NT2/D1 (cell line): ENCODE results near the gene MAB21L2.

Source experiments
- DNase-seq: peaks from one replicate; pipeline ENCODE4 v3.0.0-alpha.2; 2011; ENCODE audit warnings: low read depth, low spot score
- H3K27me3 ChIP-seq: 2 replicates; pipeline ENCODE4 v1.6.0; 2011; ENCODE audit warnings: mild to moderate bottlenecking; ENCODE audit not compliant: insufficient read length, insufficient read depth
- H3K36me3 ChIP-seq: 2 replicates; pipeline ENCODE4 v1.6.1; 2011; ENCODE audit warnings: mild to moderate bottlenecking, low read length, mixed read lengths; ENCODE audit not compliant: insufficient read depth, insufficient read length
- H3K4me1 ChIP-seq: 2 replicates; pipeline ENCODE4 v1.5.1; 2011; ENCODE audit not compliant: insufficient read depth, insufficient read length
- H3K4me3 ChIP-seq: 2 replicates; pipeline ENCODE4 v1.5.1; 2011; ENCODE audit warnings: low read depth; ENCODE audit not compliant: insufficient read length
- H3K9ac ChIP-seq: 2 replicates; pipeline ENCODE4 v1.6.0; 2011; ENCODE audit warnings: low read depth; ENCODE audit not compliant: insufficient read length
- H3K9me3 ChIP-seq: 2 replicates; pipeline ENCODE4 v1.5.1; 2011; ENCODE audit warnings: mild to moderate bottlenecking, low read length; ENCODE audit not compliant: insufficient read depth
- SUZ12 ChIP-seq: IDR thresholded peaks from 2 replicates; pipeline ENCODE4 v1.6.1; 2011; ENCODE audit not compliant: insufficient read length, insufficient read depth; ENCODE audit errors: extremely low read depth
- YY1 ChIP-seq: IDR thresholded peaks from 2 replicates; pipeline ENCODE4 v1.6.1; 2011; ENCODE audit not compliant: insufficient read length, insufficient read depth
- ZNF274 ChIP-seq: IDR thresholded peaks from 2 replicates; pipeline ENCODE4 v1.6.1; 2011; ENCODE audit warnings: mild to moderate bottlenecking, low read depth, low read length

The MAB21L2 gene

DNA sequence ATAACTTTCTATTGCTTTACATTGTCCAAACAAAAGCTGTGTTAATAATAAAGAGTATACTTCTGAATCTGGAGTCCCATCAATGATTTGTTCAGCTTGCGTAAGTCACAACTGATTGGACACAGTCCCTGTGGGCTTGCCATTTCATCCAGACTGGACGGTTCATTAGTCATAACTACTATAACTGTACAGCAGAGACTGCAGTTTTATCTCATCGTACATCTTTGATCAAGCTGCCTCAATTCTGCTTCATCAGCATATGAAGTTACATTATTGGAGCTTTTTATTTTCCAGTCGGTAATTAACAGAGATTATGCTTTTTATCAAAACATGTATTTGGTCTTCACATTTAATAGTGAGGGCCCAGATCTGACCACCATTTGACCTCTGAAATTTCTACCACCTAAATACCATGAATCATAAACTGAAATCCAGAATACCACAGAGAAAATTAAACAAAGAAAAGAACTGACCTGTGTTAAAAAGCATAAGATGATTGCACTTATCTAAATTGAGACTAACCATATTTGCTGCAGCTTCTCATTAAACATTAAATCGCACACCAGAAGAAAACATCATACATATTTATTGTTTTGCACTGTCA, 12.5 kb upstream of the MAB21L2 start:
- Histone ChIP-seq H3K9me3 (no peaks in the 10 kb centered on the region; the same call in 1 of the 2 replicates), H3K4me3 (no peak overlapping the region), H3K27me3 (no peaks in the 10 kb centered on the region), H3K4me1 (no peaks in the 10 kb centered on the region), H3K9ac (no peak overlapping the region), H3K36me3 (no peaks in the 10 kb centered on the region)
- TF ChIP-seq YY1 (no peak), SUZ12 (no peak), ZNF274 (no peak)
- DNase-seq = no peak

DNA sequence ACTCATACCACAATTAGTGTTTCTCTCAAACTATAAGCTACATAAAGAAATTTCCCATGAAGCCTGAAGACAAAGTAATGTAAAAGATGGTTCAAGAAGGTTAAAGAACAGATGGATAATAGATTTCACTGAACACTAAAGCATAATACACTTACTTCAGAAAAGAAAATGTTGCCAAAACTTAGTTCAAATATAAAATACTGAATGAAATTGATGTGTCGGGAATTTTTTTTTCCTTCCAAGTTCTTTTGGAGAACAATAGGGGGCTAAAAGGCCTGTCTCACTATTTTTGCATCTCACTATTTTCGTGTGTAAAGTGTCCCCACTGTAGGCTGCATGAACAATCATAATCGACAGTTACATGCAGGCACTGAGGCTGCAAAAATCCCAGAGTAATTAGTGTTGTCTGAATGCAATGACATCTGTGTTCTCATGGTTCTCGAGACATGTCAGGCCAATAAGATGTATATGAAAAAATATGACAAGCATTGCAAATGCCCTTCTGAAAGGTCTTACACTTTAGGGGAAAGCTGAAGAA, 11.9 kb upstream of the MAB21L2 start:
- H3K9ac ChIP-seq = no peak overlapping the region
- no peaks in the 10 kb centered on the region for H3K36me3 ChIP-seq
- no peak for DNase-seq
- H3K4me3 ChIP-seq = no peak overlapping the region
- no peaks in the 10 kb centered on the region for H3K4me1 ChIP-seq
- no peaks in the 10 kb centered on the region for H3K27me3 ChIP-seq
- TF ChIP-seq YY1 (no peak), ZNF274 (no peak), SUZ12 (no peak)
- no peaks in the 10 kb centered on the region; the same call in 1 of the 2 replicates for H3K9me3 ChIP-seq

DNA sequence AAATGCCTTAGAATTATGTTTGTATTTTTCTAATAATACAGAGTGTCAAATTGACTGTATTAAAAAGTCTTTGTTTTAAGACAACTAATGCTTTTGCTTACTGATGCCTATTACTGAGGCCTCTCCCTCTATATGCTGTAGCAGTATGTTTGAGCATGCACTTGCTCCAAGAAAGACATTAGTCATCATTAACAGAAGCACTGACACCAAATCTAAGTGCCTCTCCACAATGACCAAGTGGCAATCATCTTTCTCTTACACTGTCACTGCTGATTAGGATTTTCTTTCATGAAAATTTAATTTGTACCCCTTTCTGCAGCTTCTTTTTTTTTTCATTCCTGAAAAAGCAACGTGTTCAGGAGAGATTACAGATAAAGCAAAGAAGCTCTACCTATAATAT, 11.1 kb upstream of the MAB21L2 start:
- H3K9me3 ChIP-seq = no peaks in the 10 kb centered on the region
- no peaks in the 10 kb centered on the region for H3K36me3 ChIP-seq
- H3K27me3 ChIP-seq = no peaks in the 10 kb centered on the region
- H3K9ac ChIP-seq = no peak overlapping the region
- no peak overlapping the region for H3K4me3 ChIP-seq
- no peaks in the 10 kb centered on the region for H3K4me1 ChIP-seq
- no peak for DNase-seq
- TF ChIP-seq YY1 (no peak), ZNF274 (no peak), SUZ12 (no peak)

DNA sequence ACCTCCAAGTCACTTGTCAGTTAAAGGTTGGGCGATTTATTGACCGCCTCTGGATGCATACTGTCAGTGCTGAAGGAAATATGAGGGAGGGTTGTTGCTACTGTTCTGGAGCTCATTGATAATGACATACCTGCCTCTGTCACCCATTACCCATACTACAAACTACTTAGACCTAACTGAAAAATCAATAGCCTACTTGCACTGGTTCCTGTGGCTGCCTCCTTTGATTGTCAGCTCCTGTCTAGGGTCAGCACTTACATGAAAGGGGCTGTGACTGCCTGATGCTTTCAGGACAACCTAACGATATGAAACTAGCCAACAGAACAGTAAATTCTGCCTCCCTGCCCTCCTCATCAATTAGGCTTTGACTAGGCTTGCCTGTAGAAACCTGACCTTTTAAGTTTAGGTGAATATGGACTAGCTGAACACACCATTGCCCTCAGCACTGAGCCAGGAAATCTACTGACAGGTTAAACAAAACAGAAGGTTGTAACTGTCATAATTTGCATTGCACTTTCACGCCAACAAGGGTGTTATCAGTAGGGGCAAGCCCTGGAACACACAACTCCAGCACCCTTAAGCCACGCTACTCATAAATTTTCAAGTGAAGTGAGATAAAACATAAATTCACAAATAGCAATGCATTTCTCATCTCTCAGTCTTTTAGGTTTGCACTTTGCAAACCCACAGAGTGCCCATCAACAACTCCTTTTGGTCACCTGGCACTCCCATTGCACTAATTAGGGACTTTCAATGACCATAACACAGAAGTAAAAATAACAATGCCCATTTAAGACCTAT, 9.0 kb upstream of the MAB21L2 start:
- Histone ChIP-seq H3K4me3 (no peak overlapping the region), H3K27me3 (peaks cover 3% of the 10 kb centered on the region), H3K9me3 (no peaks in the 10 kb centered on the region), H3K9ac (no peak overlapping the region), H3K36me3 (no peaks in the 10 kb centered on the region), H3K4me1 (no peaks in the 10 kb centered on the region)
- no peak for TF ChIP-seq SUZ12
- TF ChIP-seq ZNF274 = no peak
- no peak for DNase-seq

DNA sequence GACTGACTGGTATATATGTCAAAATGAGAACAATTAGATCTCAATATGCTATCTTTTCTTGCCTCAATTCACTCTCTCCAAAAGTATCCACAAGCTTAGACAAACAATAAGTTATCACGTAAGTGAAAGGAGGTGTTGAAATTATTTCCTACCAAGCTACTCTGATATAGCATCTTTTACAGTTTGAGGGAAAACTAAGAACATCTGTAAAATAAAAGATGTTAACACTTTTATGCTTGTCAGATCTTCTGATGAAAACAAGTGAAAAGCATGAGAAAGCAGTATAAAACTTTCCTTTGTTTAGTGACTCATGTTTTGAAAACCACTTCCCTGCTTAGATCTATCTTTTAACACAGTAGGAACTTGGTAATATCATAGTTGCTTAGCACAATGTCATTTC, 8.4 kb upstream of the MAB21L2 start:
- Histone ChIP-seq H3K4me1 (no peaks in the 10 kb centered on the region), H3K9me3 (no peaks in the 10 kb centered on the region), H3K27me3 (peaks cover 8% of the 10 kb centered on the region), H3K4me3 (no peak overlapping the region), H3K9ac (no peak overlapping the region), H3K36me3 (no peaks in the 10 kb centered on the region)
- DNase-seq = no peak
- TF ChIP-seq SUZ12 = no peak
- TF ChIP-seq ZNF274 = no peak
- TF ChIP-seq YY1 = no peak

DNA sequence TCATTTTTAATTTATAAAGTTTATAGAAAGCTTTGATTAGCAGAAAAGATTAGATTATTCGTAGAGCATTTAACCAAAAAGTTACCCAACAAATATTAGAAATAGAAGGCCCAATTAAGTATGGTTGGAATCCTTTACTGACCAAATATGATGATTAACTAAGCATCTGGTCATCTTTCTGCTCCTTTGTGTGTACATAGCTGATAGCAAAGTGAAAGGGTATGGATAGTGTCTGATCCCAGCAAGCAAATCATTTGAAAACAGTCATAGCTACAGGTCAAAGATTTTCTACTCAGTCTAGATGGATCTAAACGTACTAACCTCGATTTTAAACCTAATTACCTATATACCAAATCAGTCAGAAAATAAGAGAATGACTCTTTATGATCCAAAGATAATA, 7.3 kb upstream of the MAB21L2 start:
- Histone ChIP-seq H3K27me3 (peaks cover 19% of the 10 kb centered on the region), H3K9me3 (no peaks in the 10 kb centered on the region), H3K9ac (no peak overlapping the region), H3K36me3 (no peaks in the 10 kb centered on the region), H3K4me1 (peaks cover 3% of the 10 kb centered on the region), H3K4me3 (no peak overlapping the region)
- no peak for DNase-seq
- no peak for TF ChIP-seq ZNF274
- TF ChIP-seq SUZ12 = no peak
- TF ChIP-seq YY1 = no peak

DNA sequence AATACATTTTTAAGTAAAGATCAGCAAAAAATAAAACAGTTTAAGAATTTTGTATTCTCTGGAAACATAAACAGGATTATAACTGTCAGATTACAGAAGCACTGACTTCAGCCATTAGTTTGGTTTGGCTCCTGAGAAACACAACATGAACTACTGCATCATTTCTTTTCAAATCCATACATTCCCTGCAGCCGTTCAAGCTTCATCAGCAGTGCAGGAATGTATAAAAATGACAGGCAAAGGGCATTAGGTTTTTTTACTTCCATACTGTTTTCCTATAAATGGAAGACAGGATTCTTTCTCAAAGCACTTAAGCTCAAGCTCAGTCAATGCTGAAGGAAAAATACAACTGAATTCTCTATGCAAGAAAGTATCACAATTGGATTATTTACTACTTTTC, 4.2 kb upstream of the MAB21L2 start:
- no peak overlapping the region for H3K4me3 ChIP-seq
- H3K36me3 ChIP-seq = no peaks in the 10 kb centered on the region
- no peaks in the 10 kb centered on the region for H3K9me3 ChIP-seq
- TF ChIP-seq SUZ12 = no peak
- TF ChIP-seq ZNF274 = no peak
- no peak for TF ChIP-seq YY1
- DNase-seq = no peak
- peaks cover 50% of the 10 kb centered on the region for H3K27me3 ChIP-seq
- no peak overlapping the region for H3K9ac ChIP-seq
- H3K4me1 ChIP-seq = peaks cover 3% of the 10 kb centered on the region
